Measurements from ENCODE around the gene PLK3. TPM values are rescaled to one million over a fixed set of nuclear protein-coding genes. Genes with fewer than 3 reads are reported as not detected.

The PLK3 gene
- total and polyA plus RNA-seq, 9 of the 15 experiments (the other 6 are each of a cell fraction or from before 2014, with no cell fraction given), result 0.52 to 22.7 (median 11.0) TPM

- TF ChIP-seq NELFE (IDR thresholded peaks at IDR 0.05; ENCODE audit: insufficient read depth, insufficient read length) (no peak), LARP7 (IDR thresholded peaks at IDR 0.05) (no peak)
Observed at GRCh38 chr1:44848456-44849181, 48.4 kb downstream of the PLK3 start (continued).

DNA sequence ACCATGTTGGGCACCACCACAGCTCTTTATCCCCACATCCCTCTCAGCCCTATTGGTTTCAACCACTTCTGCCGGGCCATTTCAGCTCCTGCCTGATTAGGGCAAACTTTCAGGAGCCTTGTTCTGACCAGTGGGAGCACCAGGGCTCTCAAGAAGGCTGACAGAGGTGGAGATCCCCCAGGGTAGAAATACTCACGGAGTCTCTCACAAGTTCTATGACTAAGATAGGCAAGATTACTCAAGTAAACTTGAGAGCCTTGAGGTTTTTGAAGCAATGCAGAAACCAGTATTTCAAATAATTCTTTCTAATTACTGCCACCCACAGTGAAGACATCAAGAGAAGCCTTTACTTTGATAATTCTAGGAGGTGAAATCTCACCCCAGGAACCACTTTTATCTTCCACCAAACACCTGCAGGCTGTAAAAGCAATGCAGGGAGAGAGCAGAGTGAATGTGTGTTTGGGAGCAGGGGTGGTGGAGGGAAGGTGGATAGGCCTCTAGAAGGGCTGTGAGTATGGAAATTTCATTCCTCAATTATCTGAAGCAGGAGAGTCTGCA, 49.5 kb downstream of the PLK3 start:
- no peak for DNase-seq (ENCODE audit: extremely low read depth in 1 of 4, low spot score in 3 of 4)
- Histone ChIP-seq H3K79me2 (ENCODE audit: control insufficient read depth, insufficient read depth, low read length) (no peaks in the 10 kb centered on the region), H3K27ac (ENCODE audit: extremely low read depth, low read depth, low read length) (no peak overlapping the region), H3K9ac (ENCODE audit: insufficient read depth in 1 of 2, low read depth in 2 of 2, low read length in 2 of 2) (no peak overlapping the region; a peak in 1 of 4 replicates), H3K27me3 (ENCODE audit: control insufficient read depth in 2 of 2, insufficient read depth in 2 of 2, low read length in 2 of 2) (no peaks in the 10 kb centered on the region), H4K20me1 (replicated peaks; ENCODE audit: control insufficient read depth, insufficient read depth, low read length) (no peaks in the 10 kb centered on the region), H3K4me3 (no peak overlapping the region), H3K4me1 (replicated peaks in 1 of 2; ENCODE audit: control insufficient read depth in 2 of 2, insufficient read depth in 2 of 2, low read length in 2 of 2) (no peaks in the 10 kb centered on the region), H3K4me2 (ENCODE audit: insufficient read depth, low read length) (no peak overlapping the region), H3K9me3 (replicated peaks; ENCODE audit: control insufficient read depth, insufficient read depth, low read depth, low read length) (no peaks in the 10 kb centered on the region), H3K36me3 (ENCODE audit: control insufficient read depth, insufficient read depth, low read length) (peaks cover 27% of the 10 kb centered on the region; the same call in 2 of the 3 replicates), H2AFZ (ENCODE audit: low read depth, low read length) (no peak overlapping the region), H3K9me1 (ENCODE audit: control insufficient read depth, insufficient read depth, low read length) (no peaks in the 10 kb centered on the region)
- TF ChIP-seq NFIX (CRISPR knock-in tag; IDR thresholded peaks at IDR 0.05; ENCODE audit: low read depth) (no peak), TCF3 (CRISPR knock-in tag; IDR thresholded peaks at IDR 0.05) (peak; percentile 41)
- ATAC-seq, result no peak
- FAIRE-seq, result no peak
- no TSS peak for BruUV-seq (replicated peaks)
- 59% methylated on average over 2 of the region's 2 CpGs for WGBS (ENCODE audit: insufficient coverage, low coverage, missing lambda C conversion rate)
- ChIA-PET CTCF (ENCODE audit: low intra/inter-chr PET ratio) (no interaction called here), POLR2A (interaction anchor here (0.6 to 4.1 kb wide), 2 partner anchors 31 to 239 kb away, joined by 4 to 16 read pairs; no protein-coding TSS in a partner anchor)
- in situ Hi-C loops (cut with MboI) (no loop called here), intact Hi-C loops (cut with micrococcal nuclease) (no loop called here)
